HL-60 (cell line): ENCODE results near the gene RGS7.

Experiments
- TF ChIP-seq, protein P1 (sequence below): IDR thresholded peaks from one replicate; pipeline ENCODE4 v1.5.1; 2011; ENCODE audit warnings: low read length, control low read depth, inconsistent platforms; ENCODE audit not compliant: insufficient read depth
- TF ChIP-seq, protein P2 (sequence below): IDR thresholded peaks from 2 replicates; pipeline ENCODE4 v1.6.1; 2012; ENCODE audit warnings: low read depth; ENCODE audit not compliant: insufficient replicate concordance

DNA sequence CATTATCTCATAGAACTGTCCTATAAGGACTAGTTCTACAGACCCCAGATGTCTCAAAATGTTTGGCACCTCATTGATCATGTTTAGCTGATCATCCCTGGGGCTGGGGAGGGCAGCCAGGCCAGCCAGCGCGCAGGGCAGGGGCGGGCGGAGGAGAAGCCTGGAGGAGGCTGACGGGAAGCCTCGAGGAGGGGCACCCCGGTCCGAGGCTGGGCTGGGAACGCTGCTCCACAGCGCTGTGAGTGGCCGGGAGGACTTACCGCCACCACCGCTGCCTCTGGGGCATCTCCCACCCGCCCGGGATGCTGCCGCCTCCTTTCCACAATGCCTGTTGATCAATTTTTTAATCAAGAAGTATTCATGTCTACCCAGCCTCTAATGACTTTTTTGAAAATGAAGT lies 585.6 kb downstream of the RGS7 start:
- TF ChIP-seq, protein P1, sequence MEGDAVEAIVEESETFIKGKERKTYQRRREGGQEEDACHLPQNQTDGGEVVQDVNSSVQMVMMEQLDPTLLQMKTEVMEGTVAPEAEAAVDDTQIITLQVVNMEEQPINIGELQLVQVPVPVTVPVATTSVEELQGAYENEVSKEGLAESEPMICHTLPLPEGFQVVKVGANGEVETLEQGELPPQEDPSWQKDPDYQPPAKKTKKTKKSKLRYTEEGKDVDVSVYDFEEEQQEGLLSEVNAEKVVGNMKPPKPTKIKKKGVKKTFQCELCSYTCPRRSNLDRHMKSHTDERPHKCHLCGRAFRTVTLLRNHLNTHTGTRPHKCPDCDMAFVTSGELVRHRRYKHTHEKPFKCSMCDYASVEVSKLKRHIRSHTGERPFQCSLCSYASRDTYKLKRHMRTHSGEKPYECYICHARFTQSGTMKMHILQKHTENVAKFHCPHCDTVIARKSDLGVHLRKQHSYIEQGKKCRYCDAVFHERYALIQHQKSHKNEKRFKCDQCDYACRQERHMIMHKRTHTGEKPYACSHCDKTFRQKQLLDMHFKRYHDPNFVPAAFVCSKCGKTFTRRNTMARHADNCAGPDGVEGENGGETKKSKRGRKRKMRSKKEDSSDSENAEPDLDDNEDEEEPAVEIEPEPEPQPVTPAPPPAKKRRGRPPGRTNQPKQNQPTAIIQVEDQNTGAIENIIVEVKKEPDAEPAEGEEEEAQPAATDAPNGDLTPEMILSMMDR = no peak
- TF ChIP-seq, protein P2, sequence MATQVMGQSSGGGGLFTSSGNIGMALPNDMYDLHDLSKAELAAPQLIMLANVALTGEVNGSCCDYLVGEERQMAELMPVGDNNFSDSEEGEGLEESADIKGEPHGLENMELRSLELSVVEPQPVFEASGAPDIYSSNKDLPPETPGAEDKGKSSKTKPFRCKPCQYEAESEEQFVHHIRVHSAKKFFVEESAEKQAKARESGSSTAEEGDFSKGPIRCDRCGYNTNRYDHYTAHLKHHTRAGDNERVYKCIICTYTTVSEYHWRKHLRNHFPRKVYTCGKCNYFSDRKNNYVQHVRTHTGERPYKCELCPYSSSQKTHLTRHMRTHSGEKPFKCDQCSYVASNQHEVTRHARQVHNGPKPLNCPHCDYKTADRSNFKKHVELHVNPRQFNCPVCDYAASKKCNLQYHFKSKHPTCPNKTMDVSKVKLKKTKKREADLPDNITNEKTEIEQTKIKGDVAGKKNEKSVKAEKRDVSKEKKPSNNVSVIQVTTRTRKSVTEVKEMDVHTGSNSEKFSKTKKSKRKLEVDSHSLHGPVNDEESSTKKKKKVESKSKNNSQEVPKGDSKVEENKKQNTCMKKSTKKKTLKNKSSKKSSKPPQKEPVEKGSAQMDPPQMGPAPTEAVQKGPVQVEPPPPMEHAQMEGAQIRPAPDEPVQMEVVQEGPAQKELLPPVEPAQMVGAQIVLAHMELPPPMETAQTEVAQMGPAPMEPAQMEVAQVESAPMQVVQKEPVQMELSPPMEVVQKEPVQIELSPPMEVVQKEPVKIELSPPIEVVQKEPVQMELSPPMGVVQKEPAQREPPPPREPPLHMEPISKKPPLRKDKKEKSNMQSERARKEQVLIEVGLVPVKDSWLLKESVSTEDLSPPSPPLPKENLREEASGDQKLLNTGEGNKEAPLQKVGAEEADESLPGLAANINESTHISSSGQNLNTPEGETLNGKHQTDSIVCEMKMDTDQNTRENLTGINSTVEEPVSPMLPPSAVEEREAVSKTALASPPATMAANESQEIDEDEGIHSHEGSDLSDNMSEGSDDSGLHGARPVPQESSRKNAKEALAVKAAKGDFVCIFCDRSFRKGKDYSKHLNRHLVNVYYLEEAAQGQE = no peak
